DOHH2 (cell line): ENCODE data around the gene MBD3L2.

Source experiments
- H3F3A ChIP-seq: fragments of 200-600 bp; sonication (generic), shearing (Covaris generic); 2 replicates; pipeline ENCODE4 v1.6.0; 2016; ENCODE audit warnings: antibody characterized with exemption, mild to moderate bottlenecking; ENCODE audit not compliant: control insufficient read depth, insufficient read depth
- H3K27ac ChIP-seq: fragments of 200-600 bp; sonication (generic); 2 replicates; pipeline ENCODE4 v1.5.1; 2014; ENCODE audit warnings: low read depth, mild to moderate bottlenecking, low read length, moderate library complexity
- H3K27me3 ChIP-seq: fragments of 200-600 bp; sonication (generic); 2 replicates; pipeline ENCODE4 v1.6.1; 2014; ENCODE audit warnings: mild to moderate bottlenecking, low read length, mixed read lengths; ENCODE audit not compliant: control insufficient read depth
- H3K36me3 ChIP-seq: fragments of 200-600 bp; sonication (generic); 2 replicates; pipeline ENCODE4 v1.6.1; 2014; ENCODE audit warnings: mild to moderate bottlenecking, low read length, moderate library complexity, mixed read lengths; ENCODE audit not compliant: control insufficient read depth
- H3K4me1 ChIP-seq: fragments of 200-600 bp; sonication (generic); 2 replicates; pipeline ENCODE4 v1.6.1; 2014; ENCODE audit warnings: mild to moderate bottlenecking, low read length, mixed read lengths; ENCODE audit not compliant: control insufficient read depth
- H3K4me2 ChIP-seq: fragments of 200-600 bp; sonication (generic); 2 replicates; pipeline ENCODE4 v1.6.0; 2014; ENCODE audit warnings: mild to moderate bottlenecking, low read length, moderate library complexity
- H3K4me3 ChIP-seq: fragments of 200-600 bp; sonication (generic); 2 replicates; pipeline ENCODE4 v1.5.1; 2014; ENCODE audit warnings: mild to moderate bottlenecking, low read length, mixed read lengths
- H3K79me2 ChIP-seq: fragments of 200-600 bp; sonication (generic); 2 replicates; pipeline ENCODE4 v1.6.1; 2014; ENCODE audit warnings: mild to moderate bottlenecking, low read length, mixed read lengths; ENCODE audit not compliant: control insufficient read depth
- H3K9me2 ChIP-seq: fragments of 200-600 bp; sonication (generic); replicated peaks from 2 replicates; pipeline ENCODE4 v1.6.1; 2014; ENCODE audit warnings: mild to moderate bottlenecking, low read length, mixed read lengths; ENCODE audit not compliant: control insufficient read depth
- H3K9me3 ChIP-seq: fragments of 200-600 bp; sonication (generic); 2 replicates; pipeline ENCODE4 v1.6.1; 2014; ENCODE audit warnings: antibody characterized with exemption, low read length, mixed read lengths; ENCODE audit not compliant: control insufficient read depth, insufficient read depth
- H4K20me1 ChIP-seq: fragments of 200-600 bp; sonication (generic); 2 replicates; pipeline ENCODE4 v1.6.0; 2014; ENCODE audit warnings: low read depth, mild to moderate bottlenecking, antibody characterized with exemption, low read length, moderate library complexity; ENCODE audit not compliant: control insufficient read depth, insufficient read depth
- EZH2phosphoT487 ChIP-seq: fragments of 200-600 bp; sonication (generic); IDR thresholded peaks from 2 replicates; pipeline ENCODE4 v1.6.1; 2017; ENCODE audit warnings: borderline replicate concordance, mild to moderate bottlenecking, antibody characterized with exemption, low read length, moderate library complexity, mixed read lengths
- TF ChIP-seq, protein P1 (sequence below): fragments of 200-600 bp; sonication (generic); IDR thresholded peaks from one replicate; pipeline ENCODE4 v1.5.1; 2014; ENCODE audit warnings: antibody characterized with exemption, mild to moderate bottlenecking, low read depth, low read length; ENCODE audit not compliant: poor library complexity, severe bottlenecking

Gene MBD3L2

GRCh38 chr19:7067716-7068115 is 18.6 kb downstream of the MBD3L2 start:
- no peak overlapping the region for H3K4me3 ChIP-seq
- no peaks in the 10 kb centered on the region for H3K9me3 ChIP-seq
- H3K79me2 ChIP-seq, result peaks cover 22% of the 10 kb centered on the region
- H3K4me2 ChIP-seq, result no peak overlapping the region
- peaks cover 26% of the 10 kb centered on the region for H3K36me3 ChIP-seq
- H4K20me1 ChIP-seq, result no peaks in the 10 kb centered on the region
- no peak for TF ChIP-seq EZH2phosphoT487
- TF ChIP-seq, protein P1, sequence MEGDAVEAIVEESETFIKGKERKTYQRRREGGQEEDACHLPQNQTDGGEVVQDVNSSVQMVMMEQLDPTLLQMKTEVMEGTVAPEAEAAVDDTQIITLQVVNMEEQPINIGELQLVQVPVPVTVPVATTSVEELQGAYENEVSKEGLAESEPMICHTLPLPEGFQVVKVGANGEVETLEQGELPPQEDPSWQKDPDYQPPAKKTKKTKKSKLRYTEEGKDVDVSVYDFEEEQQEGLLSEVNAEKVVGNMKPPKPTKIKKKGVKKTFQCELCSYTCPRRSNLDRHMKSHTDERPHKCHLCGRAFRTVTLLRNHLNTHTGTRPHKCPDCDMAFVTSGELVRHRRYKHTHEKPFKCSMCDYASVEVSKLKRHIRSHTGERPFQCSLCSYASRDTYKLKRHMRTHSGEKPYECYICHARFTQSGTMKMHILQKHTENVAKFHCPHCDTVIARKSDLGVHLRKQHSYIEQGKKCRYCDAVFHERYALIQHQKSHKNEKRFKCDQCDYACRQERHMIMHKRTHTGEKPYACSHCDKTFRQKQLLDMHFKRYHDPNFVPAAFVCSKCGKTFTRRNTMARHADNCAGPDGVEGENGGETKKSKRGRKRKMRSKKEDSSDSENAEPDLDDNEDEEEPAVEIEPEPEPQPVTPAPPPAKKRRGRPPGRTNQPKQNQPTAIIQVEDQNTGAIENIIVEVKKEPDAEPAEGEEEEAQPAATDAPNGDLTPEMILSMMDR, result no peak
- H3F3A ChIP-seq, result peaks cover 3% of the 10 kb centered on the region
- H3K27ac ChIP-seq, result no peak overlapping the region
- H3K9me2 ChIP-seq, result no peaks in the 10 kb centered on the region
- H3K4me1 ChIP-seq, result peaks cover 16% of the 10 kb centered on the region
- no peaks in the 10 kb centered on the region for H3K27me3 ChIP-seq

GRCh38 chr19:7068599-7068998 is 19.5 kb downstream of the MBD3L2 start:
- peak overlapping the region; percentile 75 for H3K4me2 ChIP-seq
- H3K27me3 ChIP-seq, result no peaks in the 10 kb centered on the region
- H3K79me2 ChIP-seq, result peaks cover 22% of the 10 kb centered on the region
- peak overlapping the region; percentile 89 for H3K4me3 ChIP-seq
- no peaks in the 10 kb centered on the region for H4K20me1 ChIP-seq
- TF ChIP-seq EZH2phosphoT487, result no peak
- TF ChIP-seq, protein P1, result no peak
- peaks cover 16% of the 10 kb centered on the region for H3K4me1 ChIP-seq
- peaks cover 3% of the 10 kb centered on the region for H3F3A ChIP-seq
- no peak overlapping the region for H3K27ac ChIP-seq
- H3K9me2 ChIP-seq, result no peaks in the 10 kb centered on the region
- peaks cover 33% of the 10 kb centered on the region for H3K36me3 ChIP-seq
- H3K9me3 ChIP-seq, result no peaks in the 10 kb centered on the region

GRCh38 chr19:7069042-7069903 is 20.2 kb downstream of the MBD3L2 start, which contains the start of gene ZNF557:
Gene ZNF557 (plus strand): TSS chr19:7069703. CDS start chr19:7075075, 5,372 bp downstream.
- no peak for TF ChIP-seq EZH2phosphoT487
- TF ChIP-seq, protein P1, result no peak
- Histone ChIP-seq H3K27ac (peak within 1 kb of the TSS; percentile 74), H3K27me3 (no peaks in the 10 kb centered on the region), H3K9me3 (no peaks in the 10 kb centered on the region), H3K36me3 (peaks cover 40% of the 10 kb centered on the region), H3K4me2 (peak within 1 kb of the TSS; percentile 95), H3K79me2 (peaks cover 22% of the 10 kb centered on the region), H3K9me2 (no peaks in the 10 kb centered on the region), H4K20me1 (no peaks in the 10 kb centered on the region), H3K4me1 (peaks cover 16% of the 10 kb centered on the region), H3F3A (peaks cover 3% of the 10 kb centered on the region; the same call in 1 of the 2 replicates), H3K4me3 (peak within 1 kb of the TSS; percentile 89)
